ENCODE measurements around the gene KRTAP27-1.

Gene KRTAP27-1

DNA sequence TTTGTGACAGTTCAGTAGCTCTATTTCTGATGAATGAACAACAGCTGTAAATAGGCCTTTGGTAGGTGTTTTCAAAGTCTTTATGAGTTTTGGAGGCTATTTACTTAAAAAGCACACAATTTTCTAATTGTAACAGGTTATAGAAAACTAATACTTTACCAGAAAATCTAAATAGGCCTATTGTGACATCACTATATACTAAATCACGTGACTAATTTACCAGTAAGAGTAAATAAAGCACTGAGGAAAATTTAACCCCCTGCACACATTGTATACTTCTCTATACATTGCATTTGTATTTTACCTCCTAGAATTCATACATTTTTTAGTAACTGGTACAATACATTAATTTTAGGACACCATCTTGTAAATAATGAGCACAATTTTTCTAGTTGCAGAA lies 32.4 kb downstream of the KRTAP27-1 start:
- in situ Hi-C loops (cut with MboI; ENCODE audit: low sequenced_read_pairs), result no loop called here

DNA sequence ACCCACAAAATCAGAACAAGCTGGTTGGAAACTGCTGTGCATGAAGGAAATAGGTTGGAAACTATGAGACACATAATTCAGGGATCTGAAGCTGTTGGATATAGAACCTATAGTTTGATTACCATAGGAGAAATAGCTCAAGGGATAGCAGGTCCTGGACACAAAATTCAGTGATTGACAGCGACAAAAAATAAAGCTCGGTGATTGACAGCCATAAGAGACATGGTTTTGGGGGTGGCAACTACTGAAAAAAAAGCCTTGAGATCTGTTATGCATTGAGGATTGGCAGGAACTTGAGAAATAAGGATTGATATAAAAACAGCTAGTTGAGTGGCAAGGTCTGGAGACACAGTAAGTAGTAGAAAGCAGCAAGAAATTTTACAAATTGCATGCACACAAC lies 48.3 kb downstream of the KRTAP27-1 start, which contains the start of gene KRTAP25-1:
KRTAP25-1 (minus strand) TSS at position 300 of the 400 bp plus-strand sequence; CDS start at position 276, 24 bp downstream.
- in situ Hi-C loops (cut with MboI; ENCODE audit: low sequenced_read_pairs), result no loop called here

Data from HL-60/S4 treated with phorbol 12-myristate 13-acetate at 8.2 ng/mL for 4 days and 3 days (cell line).